GM18498 (cell line): ENCODE measurements around the gene HIVEP3.

Source experiments
- ATAC-seq: cut with Tn5 transposase; IDR thresholded peaks from one replicate; pipeline ENCODE4 v1.9.1; 2021; ENCODE audit warnings: mild to moderate bottlenecking, moderate library complexity; ENCODE audit not compliant: unreplicated experiment

Gene HIVEP3

DNA sequence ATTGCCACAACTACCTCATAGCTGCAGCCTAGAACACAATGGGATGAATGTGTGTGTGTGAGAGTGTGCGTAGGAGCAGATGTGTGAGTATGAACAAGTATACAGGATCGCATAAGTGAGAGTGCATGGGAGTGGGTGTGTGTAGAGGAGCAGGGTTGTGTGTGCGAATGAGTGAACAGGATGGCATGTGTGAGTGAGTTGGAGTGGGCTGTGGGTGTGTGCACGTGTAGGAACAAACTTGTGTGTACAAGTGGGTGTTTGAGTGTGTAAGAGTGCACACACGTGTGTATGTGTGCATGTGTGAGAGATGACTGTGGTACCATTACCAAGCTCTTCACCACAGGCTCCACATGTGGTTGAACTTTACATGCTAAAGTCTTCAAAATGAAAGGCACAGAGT is 258.8 kb downstream of the HIVEP3 start:
- ATAC-seq: no peak

DNA sequence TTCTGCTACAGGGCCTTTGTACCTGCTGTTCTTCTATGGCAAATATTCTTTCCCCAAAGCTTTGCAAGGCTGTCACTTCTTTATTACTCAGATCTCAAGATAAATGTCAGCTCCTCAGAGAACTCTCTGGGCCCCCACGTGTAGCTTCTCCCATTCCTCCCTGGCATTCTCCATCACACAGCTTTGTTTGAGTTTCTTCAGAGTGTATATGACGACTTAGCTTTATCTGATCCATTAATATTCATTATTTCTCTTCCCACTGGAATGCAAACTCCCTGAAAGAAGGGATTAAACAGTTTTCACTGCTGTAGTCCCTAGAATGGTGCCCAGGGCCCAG is 259.6 kb downstream of the HIVEP3 start:
- no peak for ATAC-seq

DNA sequence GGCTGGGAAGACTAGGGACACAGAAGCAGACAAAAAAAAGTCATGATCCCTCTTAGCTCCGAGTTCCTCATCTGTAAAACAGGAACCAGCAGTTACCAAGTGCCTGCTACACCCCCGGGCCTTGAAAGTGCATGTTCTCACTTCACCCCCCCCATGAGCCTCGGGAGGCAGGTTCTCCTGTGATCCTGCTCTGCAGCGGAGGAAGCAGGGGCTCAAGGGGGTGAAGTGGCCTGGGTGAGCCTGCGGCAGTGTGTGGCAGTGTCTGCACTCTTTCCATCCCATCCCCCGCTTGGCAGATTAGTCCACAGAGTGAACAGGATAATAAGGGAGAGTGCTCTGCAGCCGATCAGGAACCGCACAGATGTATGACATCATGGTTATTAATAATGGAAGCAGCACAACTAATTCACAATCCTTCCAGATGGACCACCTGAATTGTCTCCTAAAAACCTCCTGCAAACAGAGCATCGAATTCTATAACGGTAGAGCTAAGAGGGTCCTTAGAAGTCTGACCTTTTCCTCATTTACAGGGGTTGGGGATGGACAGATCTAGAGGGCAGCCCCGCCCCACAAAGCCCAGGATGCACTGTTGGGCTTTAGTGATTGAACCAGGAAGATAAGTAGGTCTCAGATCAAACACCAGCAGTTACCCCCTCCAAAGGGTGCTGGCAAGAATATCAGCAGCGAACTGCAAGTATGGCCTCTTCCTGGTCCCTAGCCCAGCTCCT is 260.1 kb downstream of the HIVEP3 start:
- no peak for ATAC-seq

DNA sequence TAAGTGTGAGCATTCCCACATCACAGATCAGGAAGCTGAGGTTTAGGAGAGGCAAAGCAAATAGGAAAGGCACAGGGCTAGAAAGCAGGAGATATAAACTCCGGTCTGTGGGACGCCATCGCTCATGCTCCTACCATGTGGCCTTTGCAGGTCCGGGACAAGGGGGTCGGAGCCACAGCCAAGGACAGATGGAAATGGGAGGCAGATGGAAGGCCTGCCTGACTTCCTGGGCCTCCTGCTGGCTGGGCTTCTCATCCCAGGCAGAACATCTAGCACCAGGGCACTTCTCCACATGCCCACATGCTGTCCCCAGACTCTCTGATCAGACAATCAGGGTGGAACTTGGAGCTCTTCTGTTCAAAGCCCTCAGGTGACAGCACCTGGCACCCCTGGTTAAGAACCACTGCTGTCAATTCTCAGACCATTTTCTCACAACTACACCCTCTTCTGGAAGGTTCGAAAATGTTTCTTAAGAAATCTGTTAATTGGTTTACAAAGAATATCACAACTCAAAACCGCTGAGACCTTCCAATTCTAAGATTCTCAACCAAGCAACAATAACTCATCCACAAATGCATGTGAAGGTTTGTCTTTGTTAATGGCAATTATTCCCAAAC is 260.9 kb downstream of the HIVEP3 start:
- ATAC-seq: no peak

DNA sequence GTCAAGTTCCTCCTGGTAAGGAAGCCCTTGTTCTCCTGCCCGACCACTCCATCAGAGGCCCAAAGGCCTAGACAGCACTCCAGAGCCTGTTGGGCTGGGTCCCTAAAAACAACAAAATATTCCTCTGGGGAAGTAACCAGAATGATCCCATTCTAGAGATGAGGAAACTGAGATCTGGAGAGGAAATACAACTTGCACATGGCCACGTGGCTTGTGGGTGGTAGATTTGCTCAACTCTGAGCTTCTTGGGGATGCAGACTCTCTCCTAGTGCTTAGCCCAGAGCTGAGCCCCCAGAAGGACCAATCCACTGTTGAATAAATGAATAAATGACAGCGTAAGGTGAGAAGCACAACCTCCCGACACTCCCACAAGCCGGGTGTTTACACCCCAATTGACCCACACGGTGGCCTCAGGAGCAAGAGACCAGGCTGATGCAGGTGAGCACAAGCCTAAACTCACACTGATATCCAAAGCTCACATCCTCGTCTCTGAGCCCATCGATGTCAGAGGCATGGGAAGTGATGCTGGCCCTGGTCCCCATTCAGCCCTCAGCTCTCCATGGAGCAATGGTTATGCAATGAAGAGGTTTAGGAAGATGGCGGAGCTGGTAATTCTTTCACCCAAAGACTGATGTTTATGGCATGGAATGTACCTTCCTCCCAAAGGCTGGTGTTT is 261.8 kb downstream of the HIVEP3 start:
- no peak for ATAC-seq

DNA sequence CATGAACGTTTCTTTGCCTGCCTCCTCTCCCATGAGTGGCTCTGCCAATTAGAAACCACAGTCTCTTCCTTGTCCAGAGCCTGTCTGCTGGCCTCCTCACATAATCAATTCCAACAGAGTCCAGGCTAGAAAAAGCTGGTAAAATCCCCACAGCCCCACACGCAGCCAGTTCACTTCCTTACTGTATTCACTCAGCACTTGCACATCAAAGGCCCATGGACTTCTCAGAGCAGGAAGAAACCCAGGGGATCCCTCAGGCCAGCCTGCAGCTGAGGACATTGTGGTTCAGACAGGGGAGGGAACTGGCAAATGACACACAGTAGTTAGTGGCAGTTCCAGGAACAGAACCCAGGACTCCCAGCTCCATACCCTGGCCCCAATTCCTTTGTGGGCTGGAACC is 262.7 kb downstream of the HIVEP3 start:
- ATAC-seq: no peak

DNA sequence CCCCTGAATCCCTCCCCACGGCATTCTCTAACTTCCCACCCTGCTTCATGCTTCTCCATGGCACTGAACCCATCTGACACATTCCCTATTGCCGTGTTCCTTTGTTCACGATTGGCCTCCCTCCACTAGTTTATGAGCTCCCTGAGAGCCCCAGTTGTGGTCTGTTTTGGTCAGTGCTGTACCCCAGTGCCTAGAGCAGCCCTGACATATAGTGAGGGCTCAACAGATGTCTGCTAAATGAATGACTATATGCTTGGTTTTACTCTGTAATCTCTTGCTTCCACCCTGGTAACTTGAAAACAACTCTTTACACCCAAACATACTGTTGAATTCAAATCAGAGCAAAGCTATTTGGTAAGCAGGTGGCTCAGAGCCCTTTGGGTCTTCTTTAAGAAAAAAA is 263.1 kb downstream of the HIVEP3 start:
- no peak for ATAC-seq

DNA sequence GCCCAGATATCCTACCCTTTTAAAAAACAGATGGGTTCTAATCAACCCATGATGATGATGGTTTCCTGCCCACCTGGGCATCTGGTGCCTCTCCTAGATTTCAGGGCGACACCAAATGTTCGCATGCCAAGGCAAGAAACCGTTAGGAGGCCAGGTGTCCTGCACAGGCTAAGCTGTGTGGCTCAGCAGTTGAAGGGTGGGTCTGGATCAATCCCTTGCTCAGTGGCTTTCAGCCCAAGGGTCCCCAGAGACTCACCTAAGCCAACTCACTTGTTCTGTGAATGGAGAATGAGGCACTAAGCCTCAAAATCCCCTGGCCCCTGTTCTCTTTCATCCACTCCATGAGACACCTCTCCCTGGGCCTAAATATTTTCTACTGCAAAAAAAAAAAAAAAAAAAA is 265.1 kb downstream of the HIVEP3 start:
- ATAC-seq: no peak

DNA sequence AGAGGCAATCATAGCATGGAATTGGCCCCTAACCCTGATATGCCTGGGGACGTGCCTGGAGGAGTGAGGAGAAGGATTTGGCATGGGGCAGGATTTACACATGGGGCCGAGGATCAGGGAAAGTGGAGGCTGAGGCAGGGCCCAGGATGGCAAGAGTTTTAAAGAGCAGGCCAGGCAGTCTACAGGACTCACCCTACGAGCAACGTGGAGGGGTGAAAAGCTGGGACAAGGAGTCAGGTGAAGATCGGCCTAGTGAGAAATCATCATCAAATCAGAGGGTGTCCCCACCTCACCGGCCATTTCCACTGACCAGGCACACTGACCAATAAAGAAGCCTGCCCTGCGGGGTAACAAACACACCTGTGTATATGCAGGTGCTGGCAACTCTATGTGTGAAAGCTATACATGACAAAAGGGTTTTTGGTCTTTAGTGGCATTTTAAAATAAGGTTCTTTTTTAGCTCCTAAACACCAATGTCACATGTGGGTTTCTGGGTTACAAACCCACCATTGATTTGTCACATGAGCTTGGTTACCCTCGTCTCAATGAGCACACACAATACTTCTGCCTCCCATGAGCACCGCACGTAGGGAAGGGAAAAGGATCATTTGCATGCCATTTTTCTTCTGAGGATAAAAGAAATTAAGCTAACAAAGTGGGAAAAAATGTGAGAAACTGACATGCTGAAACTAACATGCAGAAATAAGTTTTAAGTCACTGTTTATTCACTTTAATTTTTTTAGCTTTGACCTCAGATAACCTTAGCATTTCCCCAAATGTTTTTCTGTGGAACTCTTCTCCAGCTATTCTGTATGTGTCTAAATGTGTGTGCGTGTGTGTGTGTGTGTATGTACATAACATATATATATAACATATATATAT is 266.1 kb downstream of the HIVEP3 start:
- no peak for ATAC-seq

DNA sequence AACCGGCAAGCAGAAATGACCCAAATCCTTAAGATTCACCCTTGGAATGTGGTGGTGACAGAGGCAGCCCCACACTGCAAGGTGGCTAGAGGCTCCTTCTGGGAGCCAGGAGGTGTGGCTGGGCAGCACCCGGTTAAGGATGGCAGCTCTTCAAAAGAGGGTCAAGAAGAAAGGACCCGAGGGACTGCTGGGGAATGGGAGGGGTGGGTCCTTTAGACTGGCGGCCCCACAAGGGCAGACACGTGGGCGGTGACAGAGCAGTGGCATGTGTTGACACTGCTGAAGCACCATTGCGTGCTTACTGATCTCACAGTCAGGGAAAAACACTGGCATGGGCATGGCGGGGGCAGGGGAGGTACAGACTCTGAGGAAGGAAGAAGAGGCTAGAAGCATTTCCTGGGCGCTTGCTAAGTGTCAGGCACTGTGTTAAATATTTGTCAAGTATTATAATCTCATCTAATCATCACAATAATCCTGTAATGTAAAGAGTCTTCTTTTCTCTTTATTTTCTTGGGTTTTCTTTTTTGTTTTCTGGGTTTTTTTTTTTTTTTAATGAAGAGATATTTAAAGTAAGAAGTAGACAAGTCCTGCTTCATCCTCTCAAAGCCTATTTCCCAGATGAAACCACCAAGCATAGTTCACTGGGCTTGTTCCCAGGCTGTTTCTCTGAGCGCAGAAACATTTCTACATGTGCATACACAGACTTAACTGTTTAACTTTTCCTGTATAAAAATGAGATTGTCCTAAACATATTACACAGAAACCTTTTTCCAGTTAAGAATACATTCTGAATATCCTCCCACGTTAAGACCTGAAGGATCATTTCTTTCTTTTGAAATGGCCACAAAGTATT is 268.5 kb downstream of the HIVEP3 start:
- no peak for ATAC-seq

DNA sequence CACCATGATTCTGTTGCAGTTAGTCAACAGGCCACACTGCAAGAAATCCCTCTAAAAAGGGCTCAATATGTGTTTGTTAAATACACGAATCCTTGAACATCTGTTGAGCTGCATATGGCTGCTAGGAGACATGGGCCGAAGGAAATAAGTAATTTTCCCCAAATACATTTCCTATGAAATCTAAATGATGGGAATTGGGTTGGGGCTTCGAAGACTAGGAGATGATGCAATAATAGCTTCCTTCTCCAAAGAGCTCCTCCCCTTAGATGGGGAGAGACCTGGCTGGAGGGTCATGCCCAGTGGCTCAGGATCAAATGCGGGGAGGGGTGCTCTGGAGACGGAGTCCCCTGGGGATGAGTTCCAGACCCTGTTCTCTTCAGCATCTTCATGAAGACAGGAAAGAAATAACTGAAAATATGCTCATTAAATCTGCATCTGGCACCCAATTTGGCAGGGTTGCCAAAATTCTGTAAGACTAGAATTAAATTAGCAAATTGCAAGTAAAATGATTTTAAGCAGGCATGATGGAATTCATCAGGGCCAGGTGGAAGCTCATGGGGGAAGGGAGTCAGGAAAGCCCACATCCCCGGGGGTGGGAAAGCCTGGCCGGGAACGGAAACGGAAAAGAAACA is 269.2 kb downstream of the HIVEP3 start:
- ATAC-seq: no peak

DNA sequence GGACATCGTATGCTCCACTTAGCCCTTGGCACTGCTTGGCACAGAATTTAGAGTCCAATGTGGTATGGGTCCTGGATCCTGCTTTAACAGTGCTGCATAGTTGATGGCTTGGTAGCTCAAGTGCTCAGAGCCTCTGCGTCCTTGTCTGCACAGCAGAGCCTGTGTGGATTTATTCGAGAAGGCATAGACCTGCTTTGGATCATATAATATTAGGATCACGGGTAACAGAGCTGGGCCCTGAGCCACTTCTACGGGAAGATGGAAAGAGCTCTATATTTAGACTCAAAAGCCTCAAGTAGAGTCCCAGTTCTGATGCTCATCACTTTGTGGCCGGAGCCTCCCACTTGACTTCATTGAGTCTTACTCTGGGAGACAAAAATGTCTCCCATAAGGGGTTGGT is 269.9 kb downstream of the HIVEP3 start:
- no peak for ATAC-seq

DNA sequence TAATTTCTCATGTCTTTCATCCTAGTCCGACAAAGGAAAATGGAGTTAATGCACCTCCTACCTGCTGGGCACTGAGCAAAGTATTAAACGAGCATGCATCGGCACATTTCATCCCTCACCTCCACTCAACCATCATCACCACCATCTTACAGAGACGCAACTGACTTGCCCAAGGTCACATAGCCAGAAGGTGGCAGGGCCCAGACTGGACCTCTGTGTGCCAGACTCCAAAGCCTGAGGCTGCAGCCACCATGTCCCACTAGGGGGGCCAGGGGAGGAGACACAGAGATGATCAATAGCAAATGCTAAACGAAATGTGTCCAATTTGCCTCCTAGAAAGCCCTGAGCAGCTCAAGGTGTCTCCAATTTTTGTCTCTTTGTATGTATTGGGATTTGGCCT is 270.5 kb downstream of the HIVEP3 start:
- no peak for ATAC-seq

DNA sequence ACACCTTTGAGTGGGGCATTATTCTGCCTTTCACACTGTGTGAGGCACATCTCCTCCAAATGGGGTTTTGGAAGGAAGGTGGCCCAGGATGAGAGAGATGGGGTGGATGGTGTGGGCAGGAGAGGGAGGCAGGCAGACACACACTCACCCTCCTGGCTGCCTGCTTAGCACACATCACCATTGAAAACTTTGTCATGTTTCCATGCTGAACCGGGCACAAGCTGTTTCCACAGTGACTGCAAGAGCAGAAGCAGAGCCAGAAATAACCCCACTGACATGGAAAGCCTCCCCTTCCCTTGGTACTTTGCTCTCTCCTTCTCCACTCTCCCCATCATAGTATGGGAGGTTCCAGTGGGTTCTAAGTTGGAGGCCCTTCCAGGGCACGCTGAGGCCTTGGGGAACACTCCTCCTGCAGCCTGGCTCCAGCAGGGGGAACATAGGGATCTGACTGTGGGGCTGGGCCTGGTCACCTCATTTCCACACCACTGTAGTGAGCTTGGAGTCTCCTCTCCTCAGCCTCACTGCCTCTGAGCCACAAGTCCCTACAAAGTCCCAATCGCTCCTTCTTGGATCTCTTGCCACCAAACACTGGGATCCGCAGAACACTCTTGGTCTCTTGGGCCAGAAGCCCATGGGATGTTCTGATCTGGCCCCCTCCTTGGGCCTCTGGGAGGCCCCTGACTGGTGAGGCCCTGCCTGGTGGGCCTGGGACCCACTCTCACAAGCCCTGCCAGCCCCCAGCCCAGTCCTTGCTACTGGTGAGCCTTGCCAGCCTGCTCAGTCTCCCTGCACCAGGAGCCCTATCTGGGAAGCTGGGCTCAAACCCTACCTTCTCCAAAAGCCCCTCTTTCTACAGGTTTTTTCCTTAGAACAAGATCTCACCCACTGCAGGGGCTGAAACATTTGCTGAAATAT is 271.2 kb downstream of the HIVEP3 start:
- ATAC-seq: no peak

DNA sequence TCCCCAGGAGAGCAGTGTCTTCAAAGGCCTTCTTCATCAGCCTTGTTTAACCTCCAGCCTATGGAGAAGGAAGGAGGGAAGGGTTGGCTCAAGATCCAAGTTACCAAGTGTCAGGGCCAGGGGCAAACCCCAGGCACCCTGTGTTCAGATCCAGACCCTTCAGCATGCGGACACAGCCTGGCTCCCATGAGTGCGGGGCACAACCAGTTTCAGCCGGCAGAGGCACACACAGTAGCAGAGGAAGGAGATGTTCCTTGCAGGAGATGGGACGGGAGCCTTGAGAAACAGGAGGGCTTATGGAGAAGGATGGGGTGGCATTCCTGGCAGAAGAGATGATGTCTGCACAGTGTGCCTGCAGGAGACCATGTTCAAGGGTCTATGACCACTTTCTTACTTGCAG is 272.5 kb downstream of the HIVEP3 start:
- no peak for ATAC-seq

DNA sequence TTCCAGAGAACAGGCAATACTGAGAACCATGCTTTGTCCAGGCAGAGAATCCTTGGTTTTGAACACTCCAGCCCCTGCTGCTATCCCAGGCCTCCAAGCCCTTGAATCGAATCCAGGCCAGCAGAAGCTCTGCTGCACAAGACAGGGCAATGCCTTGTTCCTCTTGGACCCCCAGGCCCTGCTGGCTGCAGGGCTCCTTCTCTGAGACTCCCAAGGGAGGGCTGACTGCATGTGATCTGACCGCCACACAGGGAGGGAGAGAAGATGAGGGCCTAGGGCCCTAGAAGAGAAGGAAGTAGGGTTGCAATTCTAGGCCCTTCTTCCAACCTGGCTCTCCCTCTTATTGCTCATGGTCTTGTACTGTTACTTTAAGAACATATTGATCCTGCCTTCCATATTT is 273.7 kb downstream of the HIVEP3 start:
- ATAC-seq: no peak

DNA sequence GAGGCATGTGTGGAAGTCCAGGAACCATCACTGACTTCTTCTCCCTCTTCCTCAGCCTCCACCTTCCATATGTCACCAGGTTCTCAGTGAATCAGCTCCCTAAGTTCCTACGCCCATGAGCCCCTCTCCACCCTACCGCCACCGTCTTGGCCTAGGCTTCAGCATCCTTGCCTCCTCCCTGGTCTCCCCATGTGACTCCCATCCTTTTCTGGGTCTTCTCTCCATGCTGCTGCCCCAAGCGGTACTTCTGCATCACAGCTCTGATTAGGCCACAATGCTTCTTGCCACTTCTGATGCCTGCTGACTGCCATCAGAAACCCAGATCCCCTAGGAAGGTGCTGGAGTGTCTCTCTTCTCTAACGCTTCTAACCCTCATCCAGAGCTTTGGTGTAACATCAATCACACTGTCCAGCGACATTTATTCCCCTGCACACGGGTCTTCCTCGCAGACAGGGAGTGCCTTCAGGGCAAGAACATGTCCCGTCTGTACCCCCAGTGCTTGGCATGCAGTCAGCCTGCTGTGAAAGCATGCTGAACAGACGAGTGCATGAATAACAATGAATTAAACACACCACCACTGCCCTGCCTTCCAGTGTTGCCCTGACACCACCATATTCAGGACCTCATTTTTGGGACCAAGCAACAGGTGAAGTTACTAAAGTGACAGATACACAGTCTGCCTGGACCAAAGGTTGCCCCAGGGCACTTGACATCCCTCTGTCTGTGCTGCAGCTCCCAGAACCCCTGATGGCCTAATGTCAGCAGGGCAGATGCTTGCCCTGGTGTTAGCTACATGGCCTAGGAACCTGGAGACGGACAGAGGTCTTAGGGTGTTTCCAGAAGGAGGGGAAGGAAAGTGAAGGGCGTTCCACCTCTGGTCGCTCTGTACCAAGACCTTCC is 275.6 kb downstream of the HIVEP3 start:
- ATAC-seq: no peak

DNA sequence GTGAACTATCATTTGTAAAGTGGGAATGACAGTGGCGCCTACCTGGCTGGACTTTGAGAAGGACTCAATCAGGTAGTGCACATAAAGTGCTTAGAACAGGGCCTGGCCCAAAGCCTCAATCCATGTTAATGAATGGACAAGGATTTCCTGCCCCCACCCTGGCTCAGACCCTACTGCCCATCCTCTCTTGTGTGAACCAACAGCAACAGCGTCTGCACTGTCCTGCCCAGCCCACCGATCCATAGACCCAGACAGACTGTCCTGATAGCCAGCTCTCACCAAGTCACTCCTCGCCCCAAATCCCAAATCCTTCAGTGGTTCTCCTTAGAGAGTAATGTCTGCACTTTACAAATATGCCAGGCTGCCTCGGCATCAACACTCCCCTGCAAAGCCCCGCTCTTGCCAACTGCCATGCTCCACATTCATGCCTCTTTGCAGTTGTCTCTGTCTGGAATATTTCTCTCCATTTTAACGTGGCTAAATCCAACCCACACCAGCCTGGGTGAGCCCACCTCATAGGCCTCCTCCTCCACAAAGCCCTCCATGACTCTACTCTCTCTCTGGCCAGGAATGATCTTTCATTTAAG is 276.7 kb downstream of the HIVEP3 start:
- no peak for ATAC-seq
